ENCODE results near the gene UQCRQ.

Gene UQCRQ

DNA sequence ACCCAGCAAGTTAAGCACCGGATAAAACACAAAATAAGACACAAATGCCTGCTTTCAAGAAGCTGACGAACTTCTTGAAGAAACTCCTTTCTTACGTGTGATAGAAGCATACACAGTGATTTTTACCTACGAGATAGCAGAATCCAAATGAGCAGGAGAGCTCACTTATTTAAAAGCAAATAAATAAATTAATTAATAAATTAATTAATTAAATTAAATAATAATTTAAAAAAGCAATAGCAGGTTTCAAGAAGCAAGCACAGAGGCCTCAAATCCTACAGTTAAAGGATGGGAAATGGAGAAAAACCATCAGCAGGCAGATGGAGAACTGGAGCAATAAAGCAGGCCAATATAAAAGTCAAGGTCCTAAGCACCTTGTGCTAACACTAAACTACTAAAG, 24.4 kb downstream of the UQCRQ start:
- no peaks in the 10 kb centered on the region for H3K27me3 Mint-ChIP-seq
- no peak overlapping the region for H3K27ac Mint-ChIP-seq
- ATAC-seq (replicated peaks) (no peak), DNase-seq (no peak)
- H3K4me3 Mint-ChIP-seq: no peak overlapping the region
- peaks cover 22 to 36% of the 10 kb centered on the region in 2 donors for H3K36me3 Mint-ChIP-seq
- H3K9me3 Mint-ChIP-seq: no peaks in the 10 kb centered on the region
- peaks cover 2 to 6% of the 10 kb centered on the region in 2 donors for H3K4me1 Mint-ChIP-seq

DNA sequence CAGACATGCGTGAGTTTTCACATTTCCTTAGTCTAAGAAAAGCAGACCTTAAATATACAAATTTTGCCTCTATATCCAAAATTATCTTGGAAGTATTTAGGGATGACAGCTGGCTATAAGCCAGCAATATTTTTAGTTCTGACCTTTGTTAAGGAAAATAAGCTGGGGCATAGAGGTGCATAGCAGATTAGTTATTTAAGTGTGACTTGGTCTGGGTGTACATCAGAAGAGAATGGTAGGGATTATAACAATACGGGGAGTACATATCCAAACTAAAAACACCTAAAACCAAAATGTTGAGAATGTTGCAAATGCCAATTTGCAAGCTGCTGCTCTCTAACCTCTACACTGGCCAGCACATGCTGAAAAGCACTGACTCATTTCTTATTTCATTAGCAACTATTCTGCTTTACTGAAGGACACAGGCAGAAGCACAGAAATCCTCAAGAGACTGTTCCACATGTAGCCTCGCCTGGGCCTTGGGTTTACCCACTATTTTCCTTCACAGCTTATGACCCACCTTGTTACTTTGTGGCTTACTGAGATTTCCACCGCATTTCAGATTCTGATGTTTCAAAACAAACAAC, 29.4 kb downstream of the UQCRQ start:
- Mint-ChIP-seq H3K36me3 (peaks cover 26 to 42% of the 10 kb centered on the region in 2 donors), H3K4me3 (no peak overlapping the region), H3K27me3 (no peaks in the 10 kb centered on the region), H3K27ac (no peak overlapping the region), H3K9me3 (no peaks in the 10 kb centered on the region), H3K4me1 (peaks cover 0 to 4% of the 10 kb centered on the region in 2 donors)
- DNase-seq (no peak), ATAC-seq (replicated peaks) (no peak)

DNA sequence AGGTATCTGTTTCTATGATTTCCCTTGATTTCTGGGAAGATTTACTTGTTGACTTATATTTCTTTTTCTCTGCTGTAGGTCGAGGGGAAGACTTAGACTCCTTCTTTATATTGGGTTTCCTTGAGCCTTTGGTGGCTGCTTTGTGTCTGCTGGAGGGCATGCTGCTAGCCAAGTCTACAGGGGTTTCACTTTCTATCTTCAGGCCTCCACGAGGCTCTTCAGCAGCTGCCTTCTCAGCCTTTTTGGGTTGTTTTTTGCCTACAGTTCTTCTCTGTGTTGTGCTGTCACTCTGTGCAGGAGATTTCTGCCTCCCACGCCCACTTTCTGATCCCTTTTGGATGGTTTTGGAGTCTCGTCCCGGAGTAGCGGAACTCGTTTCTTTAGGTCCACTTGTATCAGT, 30.2 kb downstream of the UQCRQ start:
- Mint-ChIP-seq H3K27ac (peak overlapping the region; percentile 14), H3K27me3 (no peaks in the 10 kb centered on the region), H3K9me3 (no peaks in the 10 kb centered on the region), H3K36me3 (peaks cover 26 to 42% of the 10 kb centered on the region in 2 donors), H3K4me1 (peaks cover 0 to 4% of the 10 kb centered on the region in 2 donors), H3K4me3 (no peak overlapping the region)
- DNase-seq: no peak
- no peak for ATAC-seq (replicated peaks)

DNA sequence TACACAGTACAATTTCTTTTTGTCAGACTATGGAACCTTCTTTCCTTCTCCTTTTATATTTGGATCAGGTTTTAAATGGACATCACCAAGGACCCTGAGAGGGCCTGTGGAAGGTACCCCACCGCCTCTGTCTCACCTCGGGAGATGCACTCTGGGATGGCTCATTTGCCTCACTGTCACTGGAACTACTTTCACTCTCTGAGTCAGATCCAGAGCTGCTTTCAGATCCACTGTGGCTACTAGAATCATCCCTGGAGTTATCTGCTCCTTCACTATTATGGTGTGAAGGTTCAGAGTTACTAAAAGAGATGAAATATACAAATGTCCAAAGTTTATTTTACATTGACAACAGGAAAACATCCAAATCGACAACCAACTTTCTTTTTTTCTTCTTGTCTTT, 31.7 kb downstream of the UQCRQ start:
- Mint-ChIP-seq H3K36me3 (peaks cover 20 to 32% of the 10 kb centered on the region in 2 donors), H3K4me3 (no peak overlapping the region), H3K27me3 (no peaks in the 10 kb centered on the region), H3K9me3 (no peaks in the 10 kb centered on the region), H3K4me1 (peaks cover 1 to 2% of the 10 kb centered on the region in 2 donors), H3K27ac (no peak overlapping the region)
- ATAC-seq (replicated peaks): no peak
- DNase-seq: no peak

DNA sequence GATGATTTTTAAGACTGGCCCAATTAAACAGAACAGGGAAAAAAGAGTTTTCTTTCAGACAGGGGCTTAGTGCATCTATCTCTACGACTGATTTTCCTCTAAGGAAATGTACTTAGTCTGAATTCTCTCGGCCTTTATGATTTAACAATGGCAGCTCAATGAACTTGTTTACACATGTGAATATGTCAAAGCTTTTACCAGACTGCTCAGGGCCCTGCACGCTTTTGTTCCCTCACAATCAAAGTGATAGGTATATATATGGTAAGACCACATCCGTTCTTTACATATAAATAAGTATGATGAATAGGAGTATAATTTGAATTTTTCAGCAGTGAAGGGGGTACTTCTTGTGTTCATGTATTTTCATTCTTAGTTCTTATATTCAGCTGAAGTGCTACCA, 34.6 kb downstream of the UQCRQ start:
- DNase-seq (no peak), ATAC-seq (replicated peaks) (no peak)
- no peak overlapping the region for H3K27ac Mint-ChIP-seq
- peaks cover 7 to 20% of the 10 kb centered on the region in 2 donors for H3K4me1 Mint-ChIP-seq
- H3K4me3 Mint-ChIP-seq: no peak overlapping the region
- no peaks in the 10 kb centered on the region for H3K27me3 Mint-ChIP-seq
- peaks cover 22 to 37% of the 10 kb centered on the region in 2 donors for H3K36me3 Mint-ChIP-seq
- H3K9me3 Mint-ChIP-seq: no peaks in the 10 kb centered on the region

GRCh38 chr5:132901730-132902129, 35.3 kb downstream of the UQCRQ start:
- Mint-ChIP-seq H3K36me3 (peaks cover 16 to 33% of the 10 kb centered on the region in 2 donors), H3K4me1 (peaks cover 11 to 20% of the 10 kb centered on the region in 2 donors), H3K27ac (no peak overlapping the region), H3K9me3 (no peaks in the 10 kb centered on the region), H3K27me3 (no peaks in the 10 kb centered on the region), H3K4me3 (no peak overlapping the region)
- DNase-seq (no peak), ATAC-seq (replicated peaks) (no peak)

DNA sequence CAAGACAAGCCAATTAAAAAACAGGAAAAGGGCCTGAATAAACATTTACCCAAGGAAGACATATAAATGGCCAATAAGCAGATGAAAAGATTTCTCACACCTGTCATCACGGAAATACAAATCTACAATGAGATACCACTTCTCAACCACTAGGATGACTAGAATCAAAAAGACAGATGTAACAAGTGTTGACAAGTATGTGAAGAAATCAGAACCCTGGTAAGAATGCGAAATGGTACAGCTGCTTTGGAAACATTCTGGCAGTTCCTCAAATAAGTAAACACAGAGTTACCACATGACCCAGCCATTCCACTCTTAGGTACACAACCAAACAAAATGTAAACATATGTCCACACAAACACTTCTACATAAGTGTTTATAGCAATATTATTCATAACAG, 39.5 kb downstream of the UQCRQ start:
- Mint-ChIP-seq H3K9me3 (no peaks in the 10 kb centered on the region), H3K36me3 (peaks cover 22 to 36% of the 10 kb centered on the region in 2 donors), H3K4me1 (peaks cover 17 to 35% of the 10 kb centered on the region in 2 donors), H3K4me3 (no peak overlapping the region), H3K27ac (no peak overlapping the region), H3K27me3 (no peaks in the 10 kb centered on the region)
- DNase-seq (no peak), ATAC-seq (replicated peaks) (peak; percentile 25 to 45)

GRCh38 chr5:132907161-132907560, 40.7 kb downstream of the UQCRQ start:
- Mint-ChIP-seq H3K27me3 (no peaks in the 10 kb centered on the region), H3K9me3 (no peaks in the 10 kb centered on the region), H3K36me3 (peaks cover 28 to 44% of the 10 kb centered on the region in 2 donors), H3K4me3 (no peak overlapping the region), H3K4me1 (peaks cover 17 to 40% of the 10 kb centered on the region in 2 donors), H3K27ac (no peak overlapping the region)
- no peak for DNase-seq
- ATAC-seq (replicated peaks): no peak

GRCh38 chr5:132909702-132910101, 43.3 kb downstream of the UQCRQ start:
- H3K36me3 Mint-ChIP-seq: peaks cover 26 to 46% of the 10 kb centered on the region in 2 donors
- H3K27ac Mint-ChIP-seq: no peak overlapping the region
- no peaks in the 10 kb centered on the region for H3K9me3 Mint-ChIP-seq
- no peak overlapping the region for H3K4me3 Mint-ChIP-seq
- DNase-seq (no peak), ATAC-seq (replicated peaks) (no peak)
- no peaks in the 10 kb centered on the region for H3K27me3 Mint-ChIP-seq
- H3K4me1 Mint-ChIP-seq: peaks cover 12 to 28% of the 10 kb centered on the region in 2 donors

DNA sequence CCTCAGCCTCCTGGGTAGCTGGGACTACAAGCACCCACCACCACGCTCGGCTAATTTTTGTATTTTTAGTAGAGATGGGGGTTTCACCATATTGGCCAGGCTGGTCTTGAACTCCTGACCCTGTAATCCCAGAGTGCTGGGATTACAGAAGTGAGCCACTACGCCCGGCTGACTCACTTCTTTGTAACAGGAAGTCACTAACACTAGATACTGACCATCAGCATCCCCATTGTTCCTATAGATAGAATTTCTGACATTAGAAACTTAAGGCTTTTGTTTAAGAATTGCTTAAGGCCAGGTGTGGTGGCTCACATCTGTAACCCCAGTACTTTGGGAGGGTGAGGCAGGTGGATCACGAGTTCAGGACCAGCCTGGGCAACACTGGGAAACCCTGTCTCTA, 49.2 kb downstream of the UQCRQ start:
- H3K27ac Mint-ChIP-seq: peak overlapping the region; percentile 47
- DNase-seq: no peak
- peaks cover 8 to 15% of the 10 kb centered on the region in 2 donors for H3K4me1 Mint-ChIP-seq

DNA sequence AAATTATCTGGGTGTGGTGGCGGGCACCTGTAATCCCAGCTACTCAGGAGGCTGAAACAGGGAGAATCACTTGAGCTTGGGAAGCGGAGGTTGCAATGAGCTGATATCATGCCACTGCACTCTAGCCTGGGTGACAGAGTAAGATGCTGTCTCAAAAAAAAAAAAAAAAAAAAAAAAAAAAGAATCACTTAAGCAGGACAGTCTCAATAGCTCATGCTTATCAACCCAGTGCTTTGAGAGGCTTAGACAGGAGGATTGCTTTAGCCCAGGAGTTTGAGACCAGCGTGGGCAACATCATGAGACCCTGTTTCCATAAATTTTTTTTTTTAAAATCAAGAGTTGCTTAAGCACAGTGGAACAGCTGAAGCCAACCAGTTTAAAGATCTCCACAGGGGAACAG, 49.6 kb downstream of the UQCRQ start:
- peaks cover 8 to 15% of the 10 kb centered on the region in 2 donors for H3K4me1 Mint-ChIP-seq
- H3K4me3 Mint-ChIP-seq: no peak overlapping the region
- DNase-seq (no peak), ATAC-seq (replicated peaks) (peak in 1 of 2 donors; percentile 34)
- H3K9me3 Mint-ChIP-seq: no peaks in the 10 kb centered on the region
- H3K27me3 Mint-ChIP-seq: no peaks in the 10 kb centered on the region
- H3K27ac Mint-ChIP-seq: peak overlapping the region; percentile 47
- peaks cover 18 to 39% of the 10 kb centered on the region in 2 donors for H3K36me3 Mint-ChIP-seq

More for the DNA sequence above, 49.2 kb downstream of the UQCRQ start:
- no peaks in the 10 kb centered on the region for H3K9me3 Mint-ChIP-seq
- peak; percentile 60 to 74 for ATAC-seq (replicated peaks)
- no peaks in the 10 kb centered on the region for H3K27me3 Mint-ChIP-seq
- H3K4me3 Mint-ChIP-seq: no peak overlapping the region
- H3K36me3 Mint-ChIP-seq: peaks cover 20 to 40% of the 10 kb centered on the region in 2 donors
